Adipose tissue (tissue), 3 donors: ENCODE data around the gene ARMC8. TPM values are rescaled to one million over a fixed set of nuclear protein-coding genes. Genes with fewer than 3 reads are reported as not detected.

Experiments
- H3K27ac ChIP-seq: one replicate; pipeline ENCODE4 v1.5.1; 2013; ENCODE audit warnings: low read depth, low read length
- WGBS, 3 donors: extraction: QIAGEN DNeasy Blood & Tissue Kit; methylation state at CpG; one replicate each; pipeline ENCODE4 v1.1.7; 2013; 5-methylcytosine and 5-hydroxymethylcytosine counted together
- polyA plus RNA-seq, 3 donors: library from polyadenylated mRNA; stranded (reverse); fragments of 200-250 nt; gene quantifications; one replicate each; pipeline ENCODE4 v1.2.3, GENCODE V29; 2013
- donor health status: healthy with polysubstance abuse.
- donor health status: Bipolar disorder and iron deficiency.
- donor health status: healthy.

ARMC8 gene
- polyA plus RNA-seq, 3 donors: 9.1 to 32.1 (median 17.0) TPM

GRCh38 chr3:138232705-138233364 is 45.7 kb downstream of the ARMC8 start:
- no peak overlapping the region for H3K27ac ChIP-seq
- 93 to 96% (median 95%) methylated on average over 4 of the region's 4 CpGs for WGBS, 3 donors

- WGBS, 3 donors: 90 to 94% (median 91%) methylated on average over 5 of the region's 5 CpGs
- H3K27ac ChIP-seq: no peak overlapping the region
Observed at GRCh38 chr3:138234401-138235179, 47.5 kb downstream of the ARMC8 start.

GRCh38 chr3:138238711-138239110 is 51.6 kb downstream of the ARMC8 start:
- H3K27ac ChIP-seq: no peak overlapping the region
- 92 to 95% (median 94%) methylated on average over 6 of the region's 6 CpGs for WGBS, 3 donors

- no peak overlapping the region for H3K27ac ChIP-seq
- 76 to 91% (median 88%) methylated on average over 1 of the region's 1 CpG for WGBS, 3 donors
Observed at GRCh38 chr3:138241061-138241460, 54.0 kb downstream of the ARMC8 start.

GRCh38 chr3:138241676-138242075 is 54.6 kb downstream of the ARMC8 start:
- H3K27ac ChIP-seq: no peak overlapping the region
- 86 to 100% (median 97%) methylated on average over 2 of the region's 2 CpGs for WGBS, 3 donors

- no peak overlapping the region for H3K27ac ChIP-seq
- 99 to 100% (median 100%) methylated on average over 1 of the region's 1 CpG for WGBS, 3 donors
Observed at GRCh38 chr3:138242466-138242865, 55.4 kb downstream of the ARMC8 start.

- WGBS, 3 donors: 92 to 98% (median 97%) methylated on average over 9 of the region's 9 CpGs
Observed at GRCh38 chr3:138245026-138245425, 57.9 kb downstream of the ARMC8 start.

GRCh38 chr3:138249636-138250035 is 62.5 kb downstream of the ARMC8 start:
- H3K27ac ChIP-seq: no peak overlapping the region

More at GRCh38 chr3:138245026-138245425, 57.9 kb downstream of the ARMC8 start:
- H3K27ac ChIP-seq: no peak overlapping the region

- 93 to 97% (median 94%) methylated on average over 1 of the region's 1 CpG for WGBS, 3 donors
- no peak overlapping the region for H3K27ac ChIP-seq
Observed at GRCh38 chr3:138253609-138254008, 66.5 kb downstream of the ARMC8 start.

- 32 to 60% (median 48%) methylated on average over 1 of the region's 1 CpG for WGBS, 3 donors
- H3K27ac ChIP-seq: no peak overlapping the region
Observed at GRCh38 chr3:138254216-138254615, 67.1 kb downstream of the ARMC8 start.

- H3K27ac ChIP-seq: no peak overlapping the region
- WGBS, 3 donors: 87 to 96% (median 90%) methylated on average over 1 of the region's 1 CpG
Observed at GRCh38 chr3:138256022-138256421, 68.9 kb downstream of the ARMC8 start.

GRCh38 chr3:138257986-138258385 is 70.9 kb downstream of the ARMC8 start:
- 86 to 93% (median 93%) methylated on average over 1 of the region's 1 CpG for WGBS, 3 donors
- H3K27ac ChIP-seq: no peak overlapping the region

GRCh38 chr3:138259126-138259525 is 72.0 kb downstream of the ARMC8 start:
- 88 to 97% (median 93%) methylated on average over 4 of the region's 4 CpGs for WGBS, 3 donors
- H3K27ac ChIP-seq: no peak overlapping the region

- WGBS, 3 donors: 61 to 65% (median 62%) methylated on average over 1 of the region's 1 CpG
- H3K27ac ChIP-seq: no peak overlapping the region
Observed at GRCh38 chr3:138260611-138261010, 73.5 kb downstream of the ARMC8 start.

GRCh38 chr3:138263104-138263503 is 76.0 kb downstream of the ARMC8 start:
- no peak overlapping the region for H3K27ac ChIP-seq
- 45 to 64% (median 58%) methylated on average over 2 of the region's 2 CpGs for WGBS, 3 donors

GRCh38 chr3:138265745-138266144 is 78.6 kb downstream of the ARMC8 start:
- no peak overlapping the region for H3K27ac ChIP-seq
- 92 to 93% (median 93%) methylated on average over 1 of the region's 1 CpG for WGBS, 3 donors

GRCh38 chr3:138267083-138267482 is 80.0 kb downstream of the ARMC8 start:
- no peak overlapping the region for H3K27ac ChIP-seq
- 72 to 98% (median 96%) methylated on average over 3 of the region's 3 CpGs for WGBS, 3 donors

GRCh38 chr3:138270245-138270644 is 83.1 kb downstream of the ARMC8 start:
- WGBS, 3 donors: 90 to 94% (median 92%) methylated on average over 2 of the region's 2 CpGs
- no peak overlapping the region for H3K27ac ChIP-seq

- WGBS, 3 donors: 95 to 97% (median 96%) methylated on average over 2 of the region's 2 CpGs
- H3K27ac ChIP-seq: no peak overlapping the region
Observed at GRCh38 chr3:138271189-138271794, 84.2 kb downstream of the ARMC8 start.
